Colon (tissue), 2 donors: ENCODE data around the gene ARF3.

Source experiments
- FAIRE-seq: peaks from 2 replicates; lab custom pipeline; 2012; peaks lifted over from hg19 to GRCh38; lab: Jason Lieb, UNC
- donor health status: control.
- donor health status: control.

Gene ARF3

GRCh38 chr12:48957141-48958048 lies at the start of gene ARF3:
Gene ARF3, minus strand, starts transcription at chr12:48957487. Its CDS starts 16,392 bp downstream, at chr12:48941095.
- no peak for FAIRE-seq

- FAIRE-seq = no peak
These were observed 43.1 kb upstream of the ARF3 start for GRCh38 chr12:49000346-49000745.

GRCh38 chr12:48999371-49000131 lies 42.3 kb upstream of the ARF3 start, which contains the start of gene DDN:
Gene DDN, minus strand, starts transcription at chr12:48999375. Its CDS starts 88 bp downstream, at chr12:48999287.
- no peak for FAIRE-seq

GRCh38 chr12:48998497-48999353 lies 41.4 kb upstream of the ARF3 start:
- FAIRE-seq = no peak

- FAIRE-seq = no peak
These were observed 40.6 kb upstream of the ARF3 start for GRCh38 chr12:48997719-48998496.

GRCh38 chr12:48996794-48997718 lies 39.8 kb upstream of the ARF3 start:
- no peak for FAIRE-seq

GRCh38 chr12:48995086-48995879 lies 38.0 kb upstream of the ARF3 start:
- FAIRE-seq = no peak

GRCh38 chr12:48994224-48995085 lies 37.2 kb upstream of the ARF3 start:
- FAIRE-seq = no peak

- no peak for FAIRE-seq
These were observed 36.5 kb upstream of the ARF3 start for GRCh38 chr12:48993787-48994186.

- FAIRE-seq = no peak
These were observed 34.2 kb upstream of the ARF3 start for GRCh38 chr12:48991247-48992050.

- no peak for FAIRE-seq
These were observed 33.3 kb upstream of the ARF3 start for GRCh38 chr12:48990552-48990951.

- FAIRE-seq = no peak
These were observed 30.9 kb upstream of the ARF3 start for GRCh38 chr12:48988030-48988649.

- no peak for FAIRE-seq
These were observed 29.5 kb upstream of the ARF3 start for GRCh38 chr12:48986720-48987291.

GRCh38 chr12:48985901-48986300 lies 28.6 kb upstream of the ARF3 start:
- no peak for FAIRE-seq

GRCh38 chr12:48985475-48985897 lies 28.2 kb upstream of the ARF3 start:
- no peak for FAIRE-seq

- FAIRE-seq = no peak
These were observed 25.3 kb upstream of the ARF3 start for GRCh38 chr12:48982397-48983080.
